Neural crest cell (in vitro differentiated cells): ENCODE measurements around the gene CYB5D1. TPM values are rescaled to one million over a fixed set of nuclear protein-coding genes. Genes with fewer than 3 reads are reported as not detected.
A peak's percentile ranks its signal among the peaks of the same experiment; 100 is the strongest.

Experiments used
- DNase-seq: peaks from one replicate; pipeline ENCODE4 v3.0.0; 2021; ENCODE audit warnings: low read depth, mixed read lengths, low spot score
- H3K27ac Mint-ChIP-seq: one replicate; pipeline ENCODE4 v1.8.0; 2021; ENCODE audit warnings: mild to moderate bottlenecking, mixed read lengths; ENCODE audit not compliant: unreplicated experiment
- H3K27me3 Mint-ChIP-seq: 2 replicates; pipeline ENCODE4 v1.8.0; 2021; ENCODE audit warnings: low read depth, mild to moderate bottlenecking, mixed read lengths
- H3K36me3 Mint-ChIP-seq: 2 replicates; pipeline ENCODE4 v1.8.0; 2021; ENCODE audit warnings: low read depth, mild to moderate bottlenecking, mixed read lengths
- H3K4me1 Mint-ChIP-seq: 2 replicates; pipeline ENCODE4 v1.8.0; 2021; ENCODE audit warnings: mixed read lengths
- H3K4me3 Mint-ChIP-seq: one replicate; pipeline ENCODE4 v1.8.0; 2021; ENCODE audit warnings: mild to moderate bottlenecking, mixed read lengths
- H3K9me3 Mint-ChIP-seq: 2 replicates; pipeline ENCODE4 v1.8.0; 2021; ENCODE audit warnings: mixed read lengths
- total RNA-seq: library from RNA; stranded (reverse); gene quantifications from 2 replicates; pipeline ENCODE4 v1.2.1, GENCODE V29; 2021
- TF ChIP-seq, protein P1 (sequence below): fragments of 200-600 bp; sonication (generic); conservative IDR thresholded peaks from 2 replicates; pipeline ENCODE4 v1.5.0; 2021; ENCODE audit warnings: antibody characterized with exemption, mild to moderate bottlenecking

CYB5D1 gene
- total RNA-seq, 1 donor from 2014 or later: 12.7 TPM

DNA sequence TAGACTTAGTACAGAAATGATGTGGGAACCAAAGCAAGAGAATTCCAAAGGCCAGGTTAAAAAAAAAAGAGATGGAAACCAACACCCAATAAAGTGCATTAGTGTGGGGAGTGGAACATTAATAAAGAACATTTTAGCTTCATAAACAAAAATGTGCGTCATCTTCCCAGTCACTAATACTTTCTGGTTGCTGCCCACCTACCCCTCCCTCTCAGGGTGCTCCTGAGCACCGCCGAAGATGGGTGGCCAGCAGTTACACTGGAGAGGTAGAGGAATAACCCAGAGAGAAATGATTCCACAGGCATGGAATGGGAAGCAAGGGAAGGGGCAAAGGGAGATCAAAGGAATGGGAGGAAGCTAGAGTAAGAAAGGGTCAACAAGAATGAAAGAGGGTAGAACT, 24.8 kb downstream of the CYB5D1 start:
- DNase-seq: no peak
- Mint-ChIP-seq H3K9me3 (no peaks in the 10 kb centered on the region), H3K36me3 (no peaks in the 10 kb centered on the region), H3K27me3 (no peaks in the 10 kb centered on the region), H3K4me3 (no peak overlapping the region), H3K27ac (no peak overlapping the region), H3K4me1 (no peaks in the 10 kb centered on the region)
- TF ChIP-seq, protein P1, sequence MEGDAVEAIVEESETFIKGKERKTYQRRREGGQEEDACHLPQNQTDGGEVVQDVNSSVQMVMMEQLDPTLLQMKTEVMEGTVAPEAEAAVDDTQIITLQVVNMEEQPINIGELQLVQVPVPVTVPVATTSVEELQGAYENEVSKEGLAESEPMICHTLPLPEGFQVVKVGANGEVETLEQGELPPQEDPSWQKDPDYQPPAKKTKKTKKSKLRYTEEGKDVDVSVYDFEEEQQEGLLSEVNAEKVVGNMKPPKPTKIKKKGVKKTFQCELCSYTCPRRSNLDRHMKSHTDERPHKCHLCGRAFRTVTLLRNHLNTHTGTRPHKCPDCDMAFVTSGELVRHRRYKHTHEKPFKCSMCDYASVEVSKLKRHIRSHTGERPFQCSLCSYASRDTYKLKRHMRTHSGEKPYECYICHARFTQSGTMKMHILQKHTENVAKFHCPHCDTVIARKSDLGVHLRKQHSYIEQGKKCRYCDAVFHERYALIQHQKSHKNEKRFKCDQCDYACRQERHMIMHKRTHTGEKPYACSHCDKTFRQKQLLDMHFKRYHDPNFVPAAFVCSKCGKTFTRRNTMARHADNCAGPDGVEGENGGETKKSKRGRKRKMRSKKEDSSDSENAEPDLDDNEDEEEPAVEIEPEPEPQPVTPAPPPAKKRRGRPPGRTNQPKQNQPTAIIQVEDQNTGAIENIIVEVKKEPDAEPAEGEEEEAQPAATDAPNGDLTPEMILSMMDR: no peak

DNA sequence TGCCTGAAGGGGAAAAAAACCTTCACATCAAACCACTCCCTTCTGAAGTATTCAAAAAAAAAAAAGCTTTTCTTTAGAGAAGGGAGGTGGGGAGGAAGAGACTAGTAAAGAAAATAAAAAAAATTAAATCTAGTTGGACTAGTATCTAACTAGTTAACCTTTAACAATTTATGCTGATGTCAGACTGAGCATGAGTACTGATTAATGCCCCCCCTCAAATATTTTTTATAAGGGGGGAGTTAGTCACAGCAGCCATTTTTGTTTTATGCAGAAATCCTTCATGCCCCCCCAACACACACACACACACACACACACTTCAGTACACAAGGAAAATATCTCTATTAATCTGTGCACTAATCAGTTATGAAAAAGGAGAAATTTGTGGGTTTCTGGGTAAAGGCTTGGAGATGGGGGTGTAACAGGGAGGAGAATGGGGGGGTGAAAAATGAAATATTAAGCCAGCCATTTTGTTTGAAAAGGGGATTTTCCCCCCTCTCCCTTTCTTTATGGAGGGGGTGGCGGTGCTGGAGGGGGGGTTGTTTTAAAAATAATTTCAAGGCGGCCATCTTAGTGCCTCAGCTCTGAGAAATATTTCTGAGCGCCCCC, 26.1 kb downstream of the CYB5D1 start:
- no peaks in the 10 kb centered on the region for H3K36me3 Mint-ChIP-seq
- TF ChIP-seq, protein P1: no peak
- no peaks in the 10 kb centered on the region for H3K27me3 Mint-ChIP-seq
- no peaks in the 10 kb centered on the region for H3K4me1 Mint-ChIP-seq
- H3K4me3 Mint-ChIP-seq: peak overlapping the region; percentile 82
- DNase-seq: no peak
- H3K9me3 Mint-ChIP-seq: no peaks in the 10 kb centered on the region
- no peak overlapping the region for H3K27ac Mint-ChIP-seq

DNA sequence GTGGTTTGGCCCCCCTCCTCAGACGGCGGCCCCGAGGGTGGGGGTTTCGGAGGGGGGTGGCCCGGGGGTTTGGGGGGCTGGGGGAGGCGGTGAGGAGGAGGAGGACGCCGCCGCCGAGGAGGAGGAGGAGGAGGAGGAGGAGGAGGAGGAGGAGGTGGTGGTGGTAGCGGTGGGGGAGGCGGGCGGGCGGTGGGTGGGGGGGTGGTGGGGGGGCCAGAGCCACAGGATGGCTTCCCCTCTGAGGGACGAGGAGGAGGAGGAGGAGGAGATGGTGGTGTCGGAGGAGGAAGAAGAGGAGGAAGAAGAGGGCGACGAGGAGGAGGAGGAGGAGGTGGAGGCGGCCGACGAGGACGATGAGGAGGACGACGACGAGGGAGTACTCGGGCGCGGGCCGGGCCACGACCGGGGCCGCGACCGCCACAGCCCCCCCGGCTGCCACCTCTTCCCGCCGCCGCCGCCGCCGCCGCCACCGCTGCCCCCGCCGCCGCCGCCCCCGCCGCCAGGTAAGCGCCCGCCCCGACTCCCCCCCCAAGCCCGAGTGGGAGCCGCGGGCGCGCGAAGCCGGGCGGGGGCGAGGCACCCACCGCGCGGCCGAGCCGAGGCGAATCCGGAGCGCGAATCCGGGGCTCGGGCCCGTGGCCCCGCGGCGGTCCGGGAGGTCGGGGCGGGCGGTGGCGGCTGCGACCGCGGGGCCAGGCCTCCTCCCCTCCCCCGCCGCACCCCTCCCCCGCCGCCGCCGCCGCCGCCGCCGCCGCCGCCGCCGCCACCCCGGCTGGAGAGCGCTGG, 27.0 kb downstream of the CYB5D1 start:
- TF ChIP-seq, protein P1: no peak
- Mint-ChIP-seq H3K4me3 (no peak overlapping the region), H3K27me3 (no peaks in the 10 kb centered on the region), H3K27ac (no peak overlapping the region), H3K4me1 (no peaks in the 10 kb centered on the region), H3K36me3 (peaks cover 2% of the 10 kb centered on the region), H3K9me3 (no peaks in the 10 kb centered on the region)
- no peak for DNase-seq

DNA sequence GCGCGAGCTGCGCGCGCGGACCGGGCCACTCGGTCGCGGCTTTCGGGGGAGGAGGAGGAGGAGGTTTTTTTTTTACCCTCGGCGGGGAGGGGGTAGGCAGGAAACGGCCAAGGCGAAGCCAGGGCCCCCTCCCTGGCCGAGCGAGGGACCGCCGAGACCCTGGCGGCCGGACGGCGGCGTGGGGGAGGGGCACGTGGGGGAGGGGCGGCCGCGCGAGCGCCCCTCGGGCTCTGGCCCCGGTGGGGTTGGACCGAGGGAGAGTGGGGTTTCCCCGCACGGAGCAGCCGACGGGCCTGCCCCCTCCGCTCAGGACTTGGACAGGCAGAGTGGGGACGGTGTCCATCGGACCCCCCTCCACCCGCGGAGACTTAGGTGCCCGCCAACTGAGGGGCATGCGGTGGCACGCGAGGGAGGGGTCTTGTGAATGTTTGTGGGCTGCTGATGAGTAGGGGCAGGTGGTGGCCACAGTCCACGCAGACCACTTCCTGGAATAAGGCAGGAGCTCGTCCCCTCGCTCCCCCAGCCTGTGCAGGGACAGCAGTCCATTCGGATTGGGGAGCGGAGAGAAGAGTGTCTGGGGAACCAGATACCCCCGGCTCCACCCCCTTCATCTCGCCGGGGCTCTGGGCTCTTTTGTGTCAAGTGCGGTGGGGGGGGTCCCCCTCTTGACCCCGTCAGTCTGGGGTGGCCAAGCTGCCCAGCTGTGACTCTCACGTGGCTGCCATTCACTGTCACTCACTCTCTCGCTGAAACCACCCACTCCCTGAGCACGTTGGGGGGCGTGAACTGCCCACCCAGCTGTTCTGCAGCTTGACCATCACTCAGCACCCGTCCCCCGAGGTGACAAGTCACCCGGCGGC, 27.8 kb downstream of the CYB5D1 start:
- Mint-ChIP-seq H3K36me3 (peaks cover 8% of the 10 kb centered on the region), H3K27ac (no peak overlapping the region), H3K27me3 (no peaks in the 10 kb centered on the region), H3K4me1 (no peaks in the 10 kb centered on the region), H3K9me3 (no peaks in the 10 kb centered on the region), H3K4me3 (no peak overlapping the region)
- TF ChIP-seq, protein P1: no peak
- DNase-seq: peak; percentile 56

DNA sequence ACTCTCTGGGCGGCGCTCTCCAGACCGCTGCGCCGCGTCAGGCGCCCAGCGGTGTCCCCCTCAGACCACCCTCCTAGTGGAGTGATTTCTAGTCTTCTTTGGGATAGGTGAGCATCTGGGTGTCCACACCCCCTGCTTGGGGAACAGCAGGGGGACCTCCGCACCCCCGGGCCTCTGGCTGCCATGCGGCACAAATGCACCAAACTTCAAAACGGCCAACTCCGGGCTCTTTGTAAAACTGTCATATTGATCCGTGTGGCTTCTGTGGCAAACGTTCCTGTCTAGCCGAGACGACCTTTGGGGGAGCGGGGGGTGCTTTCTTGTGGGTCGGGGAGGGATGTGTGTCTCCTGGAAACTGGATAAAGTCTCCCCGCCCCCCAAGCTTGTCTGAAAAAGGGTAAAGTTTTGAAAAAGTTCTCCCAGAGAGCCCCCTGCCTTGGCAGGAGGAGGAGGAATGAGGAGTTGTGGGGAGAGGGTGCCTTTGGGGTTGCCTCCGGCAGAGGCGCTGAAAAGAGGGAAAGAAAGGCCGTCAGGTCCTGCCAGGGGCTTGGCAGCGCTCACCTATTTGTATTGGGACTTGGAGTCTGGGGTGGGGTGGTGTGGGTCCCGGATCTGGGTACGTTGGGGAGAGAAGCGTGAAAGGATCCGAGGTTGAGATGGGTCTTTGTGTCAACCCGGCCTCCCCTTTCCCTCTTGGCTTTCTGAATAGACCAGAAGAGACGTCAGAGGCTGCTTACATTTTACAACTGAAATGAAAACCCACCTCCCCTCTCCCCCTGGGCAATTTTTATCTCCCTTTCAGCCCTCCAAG, 28.6 kb downstream of the CYB5D1 start:
- Mint-ChIP-seq H3K27me3 (no peaks in the 10 kb centered on the region), H3K9me3 (no peaks in the 10 kb centered on the region), H3K4me3 (no peak overlapping the region), H3K36me3 (peaks cover 8% of the 10 kb centered on the region), H3K27ac (no peak overlapping the region), H3K4me1 (no peaks in the 10 kb centered on the region)
- TF ChIP-seq, protein P1: no peak
- peak; percentile 22 for DNase-seq
